ENCODE data around the gene IER3.
A peak's percentile ranks its signal among the peaks of the same experiment; 100 is the strongest.
"Not testable (repeated sequence)": the region's sequence is repeated elsewhere in the genome, so short reads cannot be mapped to it uniquely, and the experiment has no call there.

The IER3 gene

DNA sequence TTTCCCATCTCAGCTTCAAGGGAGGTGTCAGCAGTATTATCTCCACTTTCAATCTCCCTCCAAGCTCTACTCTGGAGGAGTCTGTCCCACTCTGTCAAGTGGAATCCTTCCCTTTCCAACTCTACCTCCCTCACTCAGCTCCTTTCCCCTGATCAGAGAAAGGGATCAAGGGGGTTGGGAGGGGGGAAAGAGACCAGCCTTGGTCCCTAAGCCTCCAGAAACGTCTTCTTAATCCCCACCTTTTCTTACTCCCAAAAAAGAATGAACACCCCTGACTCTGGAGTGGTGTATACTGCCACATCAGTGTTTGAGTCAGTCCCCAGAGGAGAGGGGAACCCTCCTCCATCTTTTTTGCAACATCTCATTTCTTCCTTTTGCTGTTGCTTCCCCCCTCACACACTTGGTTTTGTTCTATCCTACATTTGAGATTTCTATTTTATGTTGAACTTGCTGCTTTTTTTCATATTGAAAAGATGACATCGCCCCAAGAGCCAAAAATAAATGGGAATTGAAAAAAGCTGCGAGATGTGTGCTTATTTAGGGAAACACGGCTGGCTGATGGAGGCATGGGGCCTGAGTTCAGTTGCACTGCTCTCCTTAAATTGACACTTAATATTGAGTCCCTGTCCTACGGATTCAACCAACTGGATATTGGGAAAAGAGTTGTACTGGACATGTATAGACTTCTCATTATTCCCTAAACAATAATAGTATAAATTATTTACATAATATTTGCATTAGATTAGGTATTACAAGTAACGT, 19.3 kb downstream of the IER3 start:
- POLR2A ChIA-PET: interaction anchor here (0.7 to 3.8 kb wide), 11 partner anchors 17 to 242 kb away, joined by 3 to 12 read pairs (median 3); partner anchors contain the start of genes DHX16 and FLOT1
- no peak overlapping the region; the same call in 1 of the 2 replicates for H3K4me3 ChIP-seq (ENCODE audit: low read depth, low read length)
- CTCF ChIA-PET: interaction anchor here (0.5 to 18.8 kb wide), 5 partner anchors 9 to 151 kb away, joined by 3 to 504 read pairs (median 10); partner anchors contain the start of gene DHX16

DNA sequence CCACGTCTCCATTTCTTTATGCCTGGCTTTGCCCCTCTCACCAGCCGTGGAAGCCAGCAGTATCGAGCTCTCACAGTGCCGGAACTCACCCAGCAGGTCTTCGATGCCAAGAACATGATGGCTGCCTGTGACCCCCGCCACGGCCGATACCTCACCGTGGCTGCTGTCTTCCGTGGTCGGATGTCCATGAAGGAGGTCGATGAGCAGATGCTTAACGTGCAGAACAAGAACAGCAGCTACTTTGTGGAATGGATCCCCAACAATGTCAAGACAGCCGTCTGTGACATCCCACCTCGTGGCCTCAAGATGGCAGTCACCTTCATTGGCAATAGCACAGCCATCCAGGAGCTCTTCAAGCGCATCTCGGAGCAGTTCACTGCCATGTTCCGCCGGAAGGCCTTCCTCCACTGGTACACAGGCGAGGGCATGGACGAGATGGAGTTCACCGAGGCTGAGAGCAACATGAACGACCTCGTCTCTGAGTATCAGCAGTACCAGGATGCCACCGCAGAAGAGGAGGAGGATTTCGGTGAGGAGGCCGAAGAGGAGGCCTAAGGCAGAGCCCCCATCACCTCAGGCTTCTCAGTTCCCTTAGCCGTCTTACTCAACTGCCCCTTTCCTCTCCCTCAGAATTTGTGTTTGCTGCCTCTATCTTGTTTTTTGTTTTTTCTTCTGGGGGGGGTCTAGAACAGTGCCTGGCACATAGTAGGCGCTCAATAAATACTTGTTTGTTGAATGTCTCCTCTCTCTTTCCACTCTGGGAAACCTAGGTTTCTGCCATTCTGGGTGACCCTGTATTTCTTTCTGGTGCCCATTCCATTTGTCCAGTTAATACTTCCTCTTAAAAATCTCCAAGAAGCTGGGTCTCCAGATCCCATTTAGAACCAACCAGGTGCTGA, 20.3 kb downstream of the IER3 start:
- DNase-seq (ENCODE audit: low read depth, low spot score): not testable (repeated sequence)
- TF ChIP-seq, protein P1, sequence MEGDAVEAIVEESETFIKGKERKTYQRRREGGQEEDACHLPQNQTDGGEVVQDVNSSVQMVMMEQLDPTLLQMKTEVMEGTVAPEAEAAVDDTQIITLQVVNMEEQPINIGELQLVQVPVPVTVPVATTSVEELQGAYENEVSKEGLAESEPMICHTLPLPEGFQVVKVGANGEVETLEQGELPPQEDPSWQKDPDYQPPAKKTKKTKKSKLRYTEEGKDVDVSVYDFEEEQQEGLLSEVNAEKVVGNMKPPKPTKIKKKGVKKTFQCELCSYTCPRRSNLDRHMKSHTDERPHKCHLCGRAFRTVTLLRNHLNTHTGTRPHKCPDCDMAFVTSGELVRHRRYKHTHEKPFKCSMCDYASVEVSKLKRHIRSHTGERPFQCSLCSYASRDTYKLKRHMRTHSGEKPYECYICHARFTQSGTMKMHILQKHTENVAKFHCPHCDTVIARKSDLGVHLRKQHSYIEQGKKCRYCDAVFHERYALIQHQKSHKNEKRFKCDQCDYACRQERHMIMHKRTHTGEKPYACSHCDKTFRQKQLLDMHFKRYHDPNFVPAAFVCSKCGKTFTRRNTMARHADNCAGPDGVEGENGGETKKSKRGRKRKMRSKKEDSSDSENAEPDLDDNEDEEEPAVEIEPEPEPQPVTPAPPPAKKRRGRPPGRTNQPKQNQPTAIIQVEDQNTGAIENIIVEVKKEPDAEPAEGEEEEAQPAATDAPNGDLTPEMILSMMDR (IDR thresholded peaks at IDR 0.05; ENCODE audit: insufficient read depth, low read length, missing control alignments): peak; percentile 5
- ChIA-PET CTCF (interaction anchor here (0.5 to 18.8 kb wide), 12 partner anchors 10 to 190 kb away, joined by 4 to 504 read pairs (median 12); partner anchors contain the start of genes DHX16, FLOT1 and VARS2), POLR2A (interaction anchor here (0.8 to 3.8 kb wide), 9 partner anchors 15 to 52 kb away, joined by 3 to 24 read pairs (median 4); partner anchors contain the start of gene NRM)
- peak overlapping the region; percentile 26 for H3K4me3 ChIP-seq (ENCODE audit: low read depth, low read length)

More for the DNA sequence above, 19.3 kb downstream of the IER3 start:
- DNase-seq (ENCODE audit: low read depth, low spot score): no peak
- TF ChIP-seq, protein P1 (IDR thresholded peaks at IDR 0.05; ENCODE audit: insufficient read depth, low read length, missing control alignments): no peak

GRCh38 chr6:30723159-30723842, 21.0 kb downstream of the IER3 start:
- POLR2A ChIA-PET: interaction anchor here (1.0 to 3.6 kb wide), 9 partner anchors 8 to 51 kb away, joined by 3 to 24 read pairs (median 6); partner anchors contain the start of genes DHX16 and NRM
- CTCF ChIA-PET: interaction anchor here (0.6 to 18.8 kb wide), 34 partner anchors 11 to 363 kb away, joined by 3 to 504 read pairs (median 6); partner anchors contain the start of genes DHX16, FLOT1, NRM and VARS2
- H3K4me3 ChIP-seq (ENCODE audit: low read depth, low read length): peak overlapping the region; percentile 97
- not testable (repeated sequence) for DNase-seq (ENCODE audit: low read depth, low spot score)

DNA sequence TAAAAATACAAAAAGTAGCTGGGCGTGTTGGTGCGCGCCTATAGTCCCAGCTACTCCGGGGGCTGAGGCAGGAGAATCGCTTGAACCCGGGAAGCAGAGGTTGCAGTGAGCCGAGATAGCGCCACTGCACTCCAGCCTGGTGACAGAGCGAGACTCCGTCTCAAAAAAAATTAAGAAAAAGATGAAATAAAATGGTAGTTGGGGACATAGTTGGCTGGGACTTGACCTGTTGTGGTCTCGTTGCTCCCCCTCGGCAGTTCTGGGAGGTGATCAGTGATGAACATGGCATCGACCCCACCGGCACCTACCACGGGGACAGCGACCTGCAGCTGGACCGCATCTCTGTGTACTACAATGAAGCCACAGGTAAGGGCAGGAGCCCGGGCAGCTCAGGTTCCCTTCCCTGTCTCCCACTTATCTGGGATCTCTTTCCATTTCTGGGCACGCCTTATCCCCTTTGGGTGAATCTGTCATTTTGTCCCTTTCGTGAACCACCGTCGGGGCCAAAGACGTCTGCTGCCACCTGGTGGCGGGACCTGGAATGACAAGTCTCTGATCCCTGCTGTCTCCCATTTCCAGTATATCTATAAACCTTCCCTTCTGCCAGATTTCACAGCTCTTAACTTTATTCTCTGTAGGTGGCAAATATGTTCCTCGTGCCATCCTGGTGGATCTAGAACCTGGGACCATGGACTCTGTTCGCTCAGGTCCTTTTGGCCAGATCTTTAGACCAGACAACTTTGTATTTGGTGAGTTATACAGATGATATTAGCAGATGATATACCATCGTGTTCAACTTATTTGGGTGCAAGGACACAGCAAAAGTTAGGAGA, 21.9 kb downstream of the IER3 start:
- TF ChIP-seq, protein P1 (IDR thresholded peaks at IDR 0.05; ENCODE audit: insufficient read depth, low read length, missing control alignments): peak; percentile 83
- ChIA-PET CTCF (interaction anchor here (0.6 to 18.8 kb wide), 46 partner anchors 11 to 364 kb away, joined by 3 to 504 read pairs (median 4); partner anchors contain the start of genes ATAT1, DHX16, FLOT1 and MRPS18B), POLR2A (interaction anchor here (1.0 to 3.6 kb wide), 20 partner anchors 9 to 159 kb away, joined by 3 to 24 read pairs (median 6); partner anchors contain the start of genes DHX16, FLOT1 and NRM)
- peak overlapping the region; percentile 97 for H3K4me3 ChIP-seq (ENCODE audit: low read depth, low read length)
- no peak for DNase-seq (ENCODE audit: low read depth, low spot score)

DNA sequence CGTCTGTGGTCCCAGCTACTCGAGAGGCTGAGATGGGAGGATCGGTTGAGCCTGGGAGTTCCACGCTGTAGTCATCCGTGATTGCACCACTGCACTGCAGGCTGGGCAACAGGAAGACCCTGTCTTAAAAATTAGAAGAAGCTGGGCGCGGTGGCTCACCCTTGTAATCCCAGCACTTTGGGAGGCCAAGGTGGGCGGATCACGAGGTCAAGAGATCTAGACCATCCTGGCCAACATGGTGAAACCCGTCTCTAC, 22.4 kb downstream of the IER3 start:
- DNase-seq (ENCODE audit: low read depth, low spot score): not testable (repeated sequence)
- H3K4me3 ChIP-seq (ENCODE audit: low read depth, low read length): peak overlapping the region; percentile 97
- CTCF ChIA-PET: interaction anchor here (0.6 to 18.8 kb wide), 38 partner anchors 11 to 366 kb away, joined by 3 to 504 read pairs (median 5); partner anchors contain the start of genes ATAT1, DHX16, FLOT1 and MRPS18B
- POLR2A ChIA-PET: interaction anchor here (0.6 to 3.6 kb wide), 20 partner anchors 9 to 160 kb away, joined by 3 to 24 read pairs (median 6); partner anchors contain the start of genes DHX16, FLOT1, IER3 and NRM

All from AG04449 (cell line).